Medulla oblongata (tissue), 1 donor: ENCODE results near the gene COLEC11.

Experiments used
- DNase-seq: peaks from one replicate; pipeline ENCODE4 v3.0.0-alpha.2; 2015; ENCODE audit errors: extremely low spot score

COLEC11 gene

DNA sequence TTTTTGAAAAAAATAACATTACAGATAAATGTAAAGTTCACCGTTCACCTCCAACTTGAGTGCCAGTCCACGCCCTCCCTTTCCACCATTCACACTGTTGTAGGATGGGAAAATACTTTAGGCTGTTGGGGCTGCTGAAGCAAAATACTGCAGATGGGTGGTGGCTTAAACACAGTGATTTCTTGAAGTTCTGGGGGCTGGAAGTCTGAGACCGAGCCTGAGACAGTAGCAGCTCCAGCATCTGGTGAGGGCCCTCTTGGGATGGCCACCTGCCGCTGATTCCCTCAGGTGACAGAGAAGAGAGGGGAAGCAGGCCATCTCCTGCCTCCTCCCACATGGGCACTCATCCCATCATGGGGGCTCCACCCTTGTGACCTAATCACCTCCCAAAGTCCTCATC lies 80.8 kb downstream of the COLEC11 start:
- no peak for DNase-seq

DNA sequence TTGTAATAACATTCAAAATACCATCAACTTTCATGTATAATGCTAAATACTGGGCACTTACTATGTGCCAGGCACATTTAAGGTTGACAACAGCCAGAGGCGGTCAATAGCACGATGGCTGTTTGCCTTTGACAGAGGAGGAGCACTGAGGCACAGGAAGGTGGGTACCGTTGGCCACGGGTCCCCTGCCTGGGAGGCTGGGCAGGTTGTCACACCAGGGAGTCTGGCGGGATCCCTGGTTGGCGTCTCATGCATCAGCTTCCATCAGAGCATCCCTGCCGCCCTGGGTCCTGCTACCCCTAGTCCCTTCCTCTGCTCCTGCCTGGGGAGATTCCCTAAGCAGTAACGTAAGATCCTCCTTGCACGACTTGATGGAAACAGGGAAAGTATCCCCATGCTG lies 82.5 kb downstream of the COLEC11 start:
- DNase-seq, result no peak

DNA sequence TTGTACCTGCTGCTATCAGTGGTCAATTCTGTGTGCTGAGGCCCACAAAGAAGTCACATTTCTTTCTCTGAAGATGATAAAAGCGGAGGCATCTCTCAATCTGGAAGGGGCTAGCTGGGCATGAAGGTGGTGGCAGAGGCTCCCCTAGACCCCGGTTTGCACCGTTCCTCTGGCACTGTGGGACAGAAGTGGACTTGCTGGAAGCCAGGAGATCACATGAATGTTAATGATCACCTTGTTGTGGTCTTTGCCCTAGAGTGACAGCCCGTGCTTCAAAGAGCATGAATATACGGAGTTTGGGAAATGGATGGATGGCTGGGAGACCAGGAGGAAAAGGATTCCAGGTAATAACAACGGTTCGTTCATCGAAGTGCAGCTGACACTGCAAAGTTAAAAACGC lies 83.3 kb downstream of the COLEC11 start:
- DNase-seq, result no peak

DNA sequence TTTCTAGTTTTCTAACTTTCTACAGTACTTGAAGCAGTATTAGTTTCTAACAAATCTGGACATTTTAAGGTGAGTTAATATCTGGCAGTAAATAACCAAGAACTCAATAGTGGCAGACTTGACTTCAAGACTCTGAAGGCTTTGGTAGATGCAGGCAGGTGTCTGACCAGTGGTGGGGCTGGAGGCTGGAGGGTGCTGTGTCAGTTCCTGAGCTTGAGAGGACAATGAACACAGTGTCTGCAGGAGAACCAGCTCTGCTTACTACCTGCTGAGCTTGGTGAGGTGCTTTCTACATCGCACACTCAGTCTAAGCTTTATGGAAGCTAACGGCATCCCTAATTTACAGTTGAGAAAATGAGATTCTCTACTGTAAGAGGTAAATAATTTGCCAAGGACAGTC lies 84.3 kb downstream of the COLEC11 start:
- DNase-seq, result no peak

DNA sequence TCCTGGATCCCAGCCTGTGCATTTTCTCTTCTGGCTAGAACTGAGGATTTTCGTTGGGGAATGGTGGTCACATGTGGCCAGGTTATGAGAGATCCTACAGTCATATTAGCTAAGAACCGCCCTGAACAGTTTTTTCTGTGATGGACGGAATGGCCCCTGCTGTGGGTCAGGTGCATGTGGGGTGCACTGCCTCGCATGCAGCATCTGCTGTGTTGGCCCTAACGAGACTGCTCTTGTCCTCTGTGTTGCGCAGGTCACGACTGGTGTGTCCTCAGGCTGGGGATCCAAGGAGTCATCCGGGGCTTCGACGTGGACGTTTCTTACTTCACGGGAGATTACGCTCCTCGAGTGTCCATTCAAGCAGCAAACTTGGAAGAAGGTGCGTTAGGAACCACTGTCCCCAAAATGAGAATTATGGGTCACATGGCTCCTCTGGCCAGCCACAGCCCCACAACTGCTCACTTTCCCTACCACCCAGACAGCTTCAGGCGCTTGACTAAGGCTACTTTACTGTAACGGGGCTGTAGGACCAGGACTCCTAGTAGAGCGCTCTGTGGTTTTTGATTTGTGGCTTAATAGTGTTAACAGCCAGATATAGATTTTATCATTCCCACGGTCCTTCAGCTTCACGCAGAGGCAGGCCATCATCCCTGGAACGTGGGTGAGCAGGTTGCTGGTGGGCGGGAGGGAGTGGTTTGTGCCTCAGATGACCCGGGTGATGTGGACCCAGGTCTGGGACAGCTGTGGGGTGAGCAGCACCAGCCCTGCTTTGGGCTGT lies 84.9 kb downstream of the COLEC11 start:
- DNase-seq, result no peak

DNA sequence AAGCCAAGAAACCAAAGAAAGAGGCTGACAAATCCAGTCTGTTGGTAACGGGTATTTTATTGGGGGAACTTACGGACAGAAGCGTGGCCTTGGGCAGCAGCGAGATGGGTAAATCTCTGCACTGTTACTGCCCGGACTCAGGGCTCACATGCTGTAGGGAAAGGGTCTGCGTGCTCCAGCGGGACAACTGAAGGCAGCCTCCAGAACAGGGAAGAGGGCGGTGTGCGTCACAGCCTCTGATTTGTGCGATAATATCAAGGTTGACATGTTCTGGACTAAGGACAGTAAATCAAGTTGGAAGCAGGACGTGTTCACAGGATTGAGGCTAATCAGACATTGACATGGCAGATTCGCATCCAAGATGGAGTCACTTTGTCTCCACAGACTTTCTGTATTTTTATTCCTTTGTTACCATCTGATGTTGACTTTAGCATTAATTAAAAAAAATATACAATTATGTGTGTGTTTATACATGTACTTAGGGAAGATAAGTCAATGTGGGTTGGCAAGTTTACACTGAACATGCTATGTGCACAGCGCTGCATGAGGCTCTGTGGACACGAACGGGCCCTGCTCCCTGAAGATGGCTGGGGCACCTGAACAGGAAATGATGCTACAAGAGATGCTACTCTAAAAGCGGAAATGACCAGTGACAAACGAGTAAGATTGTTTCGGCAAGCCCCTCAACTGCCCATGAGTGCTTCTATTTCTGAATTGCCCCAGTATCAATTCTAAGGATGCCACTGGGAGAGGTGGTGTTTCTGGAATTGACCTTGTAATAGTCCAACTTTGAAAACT lies 85.8 kb downstream of the COLEC11 start:
- no peak for DNase-seq

DNA sequence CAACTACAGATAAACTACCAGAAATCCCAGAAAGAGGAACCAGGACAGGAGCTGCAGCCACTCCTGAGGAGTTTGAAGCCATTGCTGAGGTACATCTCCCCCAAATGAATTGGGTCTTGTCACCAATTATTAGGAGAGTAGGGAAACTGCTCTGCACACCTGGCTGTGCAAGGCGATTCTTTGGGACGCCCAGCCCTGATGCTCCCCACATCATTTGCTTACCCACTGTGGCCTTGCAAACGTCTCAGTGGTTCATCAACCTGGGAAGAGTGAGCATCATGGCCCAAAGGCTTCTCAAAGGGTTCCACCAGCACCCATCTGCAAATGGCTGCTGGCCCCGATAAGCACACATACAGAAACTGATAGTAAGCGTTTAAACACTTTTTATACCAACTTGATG lies 86.7 kb downstream of the COLEC11 start:
- DNase-seq, result no peak

DNA sequence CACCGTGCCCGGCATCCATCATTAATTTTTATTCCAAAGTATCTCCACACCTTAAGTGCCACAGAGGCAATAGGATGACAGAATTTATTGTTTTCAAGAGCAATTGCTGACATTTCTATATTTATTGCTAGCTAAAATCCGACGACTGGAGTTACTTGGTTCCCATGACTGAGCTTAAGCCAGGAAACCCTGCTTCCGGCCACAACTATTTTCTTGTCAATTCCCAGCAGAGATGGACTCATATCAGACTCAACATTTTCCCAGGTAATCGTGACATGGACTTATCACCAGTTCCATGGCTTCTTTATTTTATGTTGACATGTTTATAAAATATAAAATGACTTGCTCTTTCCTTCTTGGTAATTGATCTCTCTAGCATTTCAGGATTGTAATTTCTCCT lies 87.9 kb downstream of the COLEC11 start:
- no peak for DNase-seq

DNA sequence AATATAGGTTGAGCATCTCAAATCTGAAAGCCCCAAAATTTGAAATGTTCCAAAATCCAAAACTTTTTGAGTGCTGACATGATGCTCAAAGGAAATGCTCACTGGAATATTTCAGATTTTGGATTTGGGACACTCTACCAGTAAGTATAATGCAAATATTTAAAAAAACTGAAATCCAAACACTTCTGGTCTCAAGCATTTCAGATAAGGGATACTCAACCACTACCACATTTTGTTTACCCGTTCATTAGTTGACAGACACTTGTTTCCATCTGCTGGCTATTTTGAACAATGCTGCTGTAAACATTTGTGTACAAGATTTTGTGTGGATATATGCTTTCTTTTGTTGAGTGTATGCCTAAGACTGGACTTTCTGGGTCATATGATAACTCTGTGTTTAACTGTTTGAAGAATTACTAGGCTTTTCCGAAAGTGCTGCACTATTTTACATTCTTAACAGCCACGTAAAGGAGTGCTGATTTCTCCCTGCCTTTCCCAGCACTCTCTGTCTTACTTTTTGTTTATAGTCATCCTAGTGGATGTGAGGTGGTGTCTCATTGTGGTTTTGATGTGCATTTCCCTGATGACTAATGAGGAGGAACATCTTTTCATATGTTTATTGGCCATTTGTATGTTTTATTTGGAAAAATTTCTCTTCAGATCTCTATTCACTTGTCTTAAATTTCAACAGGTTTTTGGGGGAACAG lies 89.0 kb downstream of the COLEC11 start:
- DNase-seq, result no peak

DNA sequence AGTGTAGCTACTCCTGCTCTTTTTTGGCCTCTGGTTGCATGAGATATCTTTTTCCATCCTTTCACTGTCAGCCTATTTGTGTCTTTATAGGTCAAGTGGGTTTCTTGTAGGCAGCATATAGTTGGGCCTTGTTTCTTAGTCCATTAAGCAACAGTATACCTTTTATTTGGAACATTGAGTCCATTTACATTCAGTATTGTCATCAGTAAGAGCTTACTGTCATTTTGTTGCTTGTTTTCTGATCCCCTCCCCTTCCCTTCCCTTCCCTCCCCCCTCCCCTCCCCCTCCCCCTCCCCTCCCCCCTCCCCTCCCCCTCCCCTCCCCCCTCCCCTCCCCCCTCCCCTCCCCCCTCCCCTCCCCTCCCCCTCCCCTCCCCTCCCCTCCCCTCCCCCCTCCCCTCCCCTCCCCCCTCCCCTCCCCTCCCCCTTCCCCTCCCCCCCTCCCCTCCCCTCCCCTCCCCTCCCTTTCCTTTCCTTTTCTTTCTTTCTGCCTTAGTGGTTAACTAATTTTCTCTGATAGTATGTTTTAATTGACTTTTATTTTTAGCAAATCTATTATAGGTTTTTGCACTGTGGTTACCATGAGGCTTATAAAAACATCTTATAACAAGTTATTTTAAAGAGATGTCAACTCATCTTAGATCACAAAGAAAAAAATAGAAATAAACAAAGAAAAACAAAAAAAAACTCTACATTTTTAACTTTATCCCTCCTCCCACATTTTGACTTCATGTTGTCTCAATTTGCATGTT lies 95.3 kb downstream of the COLEC11 start:
- DNase-seq, result no peak

DNA sequence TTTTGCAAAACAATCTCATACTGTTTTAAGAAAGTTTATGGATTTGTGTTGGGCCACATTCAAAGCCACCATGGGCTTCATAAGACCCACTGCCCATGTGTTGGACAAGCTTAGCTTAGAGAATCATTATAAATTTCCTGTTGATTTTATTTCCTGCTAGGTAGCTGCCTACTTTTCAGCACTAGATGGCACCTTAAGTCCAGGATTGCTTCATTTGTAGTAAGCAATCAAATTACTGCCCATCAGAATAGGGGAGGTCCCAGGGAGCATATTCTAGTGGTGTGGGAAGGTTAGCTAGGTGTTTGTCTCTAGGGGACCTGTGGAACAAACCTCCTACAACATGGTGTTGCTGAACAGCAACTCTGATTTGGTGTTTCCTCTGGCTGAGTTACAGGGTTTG lies 97.5 kb downstream of the COLEC11 start:
- no peak for DNase-seq
